Measurements from ENCODE around the gene GSTA2. TPM values are rescaled to one million over a fixed set of nuclear protein-coding genes. Genes with fewer than 3 reads are reported as not detected.

GSTA2 gene
- total and polyA plus RNA-seq, 2 of the 13 experiments (the other 11 are each of a cell fraction or from before 2014, with no cell fraction given), result 0.75 to 13.7 TPM

- DNase-seq (ENCODE audit: low spot score) (no peak), ATAC-seq (no peak), FAIRE-seq (no peak)
- intact Hi-C loops (cut with micrococcal nuclease; ENCODE audit: unreplicated experiment) (loop anchor here (1.0 to 10.0 kb wide), 4 partner anchors 53 to 271 kb away; partner anchors contain the start of genes GSTA4 and TMEM14A), in situ Hi-C loops (cut with HindIII; ENCODE audit: extremely low pct_ligation_motif_present, low pct_unique_long_range_greater_than_20kb) (no loop called here)
- Histone ChIP-seq H4K20me1 (ENCODE audit: insufficient read depth, low read length) (no peaks in the 10 kb centered on the region), H3K9ac (ENCODE audit: insufficient read depth, low read depth, low read length) (no peak overlapping the region), H3K79me2 (ENCODE audit: insufficient read depth, low read length) (no peaks in the 10 kb centered on the region), H3K4me3 (replicated peaks in 1 of 3; ENCODE audit: insufficient read depth in 1 of 3, low read depth in 2 of 3, low read length in 3 of 3) (no peak overlapping the region), H3K36me3 (replicated peaks in 1 of 2; ENCODE audit: control insufficient read depth in 1 of 2, insufficient read depth in 2 of 2, low read length in 2 of 2) (no peaks in the 10 kb centered on the region), H3K4me1 (ENCODE audit: insufficient read depth, low read length) (peaks cover 56% of the 10 kb centered on the region), H3K9me3 (ENCODE audit: low read length) (no peaks in the 10 kb centered on the region), H3K27me3 (ENCODE audit: control insufficient read depth in 1 of 2, insufficient read depth in 2 of 2, low read length in 2 of 2) (no peaks in the 10 kb centered on the region), H3K27ac (ENCODE audit: extremely low read length, insufficient read depth, low read length) (peak overlapping the region; percentile 94), H3K4me2 (ENCODE audit: low read depth, low read length) (peak overlapping the region; percentile 5; the same call in 1 of the 2 replicates), H2AFZ (ENCODE audit: low read length) (peak overlapping the region; percentile 60)
- WGBS (ENCODE audit: low lambda C conversion rate), result 65% methylated on average over 2 of the region's 2 CpGs
- TF ChIP-seq HNF4A (CRISPR knock-in tag; IDR thresholded peaks at IDR 0.05) (peak; percentile 15; the same call in 1 of the 2 replicates), MIXL1 (CRISPR knock-in tag; IDR thresholded peaks at IDR 0.05) (0 out of 2 replicates have a peak, but pooled peaks have one; percentile 36), TCF7 (IDR thresholded peaks at IDR 0.05; ENCODE audit: low read depth) (no peak), HOXA5 (CRISPR knock-in tag; IDR thresholded peaks at IDR 0.05) (no peak), ZNF124 (CRISPR knock-in tag; IDR thresholded peaks at IDR 0.05) (no peak), RBAK (CRISPR knock-in tag; IDR thresholded peaks at IDR 0.05) (no peak), PHF8 (CRISPR knock-in tag; IDR thresholded peaks at IDR 0.05) (peak; percentile 8; the same call in 1 of the 2 replicates), NCOA5 (CRISPR knock-in tag; IDR thresholded peaks at IDR 0.05) (no peak), ZBTB26 (CRISPR knock-in tag; IDR thresholded peaks at IDR 0.05; ENCODE audit: borderline replicate concordance) (0 out of 2 replicates have a peak, but pooled peaks have one; percentile 30), KAT8 (CRISPR knock-in tag; IDR thresholded peaks at IDR 0.05) (no peak), ZNF362 (CRISPR knock-in tag; IDR thresholded peaks at IDR 0.05; ENCODE audit: borderline replicate concordance) (no peak), HMG20B (CRISPR knock-in tag; conservative IDR thresholded peaks at IDR 0.05) (no peak), ZNF773 (CRISPR knock-in tag; IDR thresholded peaks at IDR 0.05; ENCODE audit: borderline replicate concordance) (no peak)
- BruUV-seq (replicated peaks), result no TSS peak
- POLR2A ChIA-PET, result interaction anchor here (0.8 to 2.5 kb wide), 5 partner anchors 22 to 271 kb away, joined by 3 to 16 read pairs (median 5); partner anchors contain the start of gene GSTA4
- CTCF ChIA-PET (ENCODE audit: low intra/inter-chr PET ratio, low total read pairs), result interaction anchor here (1.3 to 2.6 kb wide), 4 partner anchors 79 to 158 kb away, joined by 3 to 22 read pairs (median 10); partner anchors contain the start of gene GSTA1
Measured at GRCh38 chr6:52724042-52724405, 39.3 kb downstream of the GSTA2 start.
